Activated CD4-positive, alpha-beta memory T cell treated with anti-CD3 and anti-CD28 coated beads, Interleukin-2, amount 10 ng/mL, durations not matched to agents 7 days and 5 days (primary cell): ENCODE results near the gene ST3GAL5. TPM values are rescaled to one million over a fixed set of nuclear protein-coding genes. Genes with fewer than 3 reads are reported as not detected.

Experiments
- total RNA-seq, 2 experiments: library from RNA; stranded (reverse); gene quantifications; one replicate each; pipeline ENCODE4 v1.2.3, GENCODE V29; 2021

ST3GAL5 gene
- total RNA-seq, 2 experiments from 2014 or later, result 58.3 to 67.1 TPM

Other genes starting within 250 kb of the ST3GAL5 start
- not detected for gene SFTPB, start 220.8 kb downstream of the ST3GAL5 start, total RNA-seq
- 100 to 1,000 TPM; 569 to 599 TPM for gene GNLY, start 194.6 kb downstream of the ST3GAL5 start, total RNA-seq
- gene ATOH8, start 135.0 kb downstream of the ST3GAL5 start, total RNA-seq, result under 1 TPM; 0.55 to 0.78 TPM
- gene POLR1A, start 216.9 kb upstream of the ST3GAL5 start, total RNA-seq, result 10 to 100 TPM; 25.2 to 29.7 TPM
- gene PTCD3, start 217.2 kb upstream of the ST3GAL5 start, total RNA-seq, result 100 to 1,000 TPM; 144 to 149 TPM